PC-9 (cell line): Measurements from ENCODE around the gene IL2RA. TPM values are rescaled to one million over a fixed set of nuclear protein-coding genes. Genes with fewer than 3 reads are reported as not detected.

Experiments used
- BruUV-seq: library from RNA; stranded (reverse); fragments of 400-500 nt; replicated peaks from 2 replicates; lab custom pipeline; 2021; lab: Mats Ljungman, UMichigan
- CTCF ChIA-PET: fragments of 300-600 bp; sonication (Branson Sonifier 250); formaldehyde crosslinking; loops from one replicate; lab custom pipeline; 2022; ENCODE audit warnings: antibody characterized with exemption; lab: Charles Lee
- POLR2A ChIA-PET: fragments of 300-600 bp; sonication (Branson Sonifier 250); formaldehyde crosslinking; loops from one replicate; lab custom pipeline; 2022; ENCODE audit warnings: antibody characterized with exemption; ENCODE audit not compliant: unreplicated experiment; lab: Charles Lee
- DNase-seq, 2 experiments: peaks; one replicate each; pipeline versions ENCODE4 v3.0.0 to v3.0.0-alpha.2; 2015 to 2022; ENCODE audit warnings: mixed read lengths in 1 of 2
- H2AFZ ChIP-seq: fragments of 200-600 bp; sonication (generic); 2 replicates; pipeline ENCODE4 v1.8.1; 2017; ENCODE audit warnings: antibody characterized with exemption
- H3F3A ChIP-seq: fragments of 200-600 bp; sonication (generic); 2 replicates; pipeline ENCODE4 v1.8.1; 2017; ENCODE audit warnings: antibody characterized with exemption, mild to moderate bottlenecking, low read depth; ENCODE audit not compliant: insufficient read depth
- H3K27ac ChIP-seq: fragments of 200-600 bp; sonication (generic); 2 replicates; pipeline ENCODE4 v1.6.1; 2016; ENCODE audit warnings: mixed run types
- H3K27me3 ChIP-seq: fragments of 200-600 bp; sonication (generic); 2 replicates; pipeline ENCODE4 v1.6.1; 2016; ENCODE audit warnings: low read depth, mixed run types; ENCODE audit not compliant: insufficient read depth
- H3K36me3 ChIP-seq: fragments of 200-600 bp; sonication (generic); 2 replicates; pipeline ENCODE4 v1.6.1; 2016; ENCODE audit warnings: low read depth, mixed run types
- H3K4me1 ChIP-seq: fragments of 200-600 bp; sonication (generic); replicated peaks from 2 replicates; pipeline ENCODE4 v1.6.1; 2016; ENCODE audit warnings: mixed run types; ENCODE audit not compliant: insufficient read depth
- H3K4me2 ChIP-seq: fragments of 200-600 bp; sonication (generic); 2 replicates; pipeline ENCODE4 v1.6.1; 2017; ENCODE audit warnings: mixed run types
- H3K4me3 ChIP-seq: fragments of 200-600 bp; sonication (generic); 2 replicates; pipeline ENCODE4 v1.6.1; 2016; ENCODE audit warnings: mixed run types
- H3K79me2 ChIP-seq: fragments of 200-600 bp; sonication (generic); 2 replicates; pipeline ENCODE4 v1.6.1; 2017; ENCODE audit warnings: low read depth, mixed run types
- H3K9me2 ChIP-seq: fragments of 200-600 bp; sonication (generic); 2 replicates; pipeline ENCODE4 v1.8.1; 2017; ENCODE audit warnings: mild to moderate bottlenecking; ENCODE audit not compliant: insufficient read depth
- H3K9me3 ChIP-seq: fragments of 200-600 bp; sonication (generic); 2 replicates; pipeline ENCODE4 v1.8.1; 2016; ENCODE audit warnings: low read depth; ENCODE audit not compliant: insufficient read depth
- H4K20me1 ChIP-seq: fragments of 200-600 bp; sonication (generic); 2 replicates; pipeline ENCODE4 v1.8.1; 2017; ENCODE audit not compliant: insufficient read depth
- CTCF ChIP-seq: fragments of 200-600 bp; sonication (generic); conservative IDR thresholded peaks from 2 replicates; pipeline ENCODE4 v1.6.1; 2017; ENCODE audit warnings: mixed run types, antibody characterized with exemption, mild to moderate bottlenecking, moderate library complexity
- EZH2 ChIP-seq: fragments of 200-600 bp; sonication (generic); IDR thresholded peaks from 2 replicates; pipeline ENCODE4 v1.8.0; 2017; ENCODE audit warnings: antibody characterized with exemption, low read depth
- intact Hi-C: fragments of 100-400 bp; cut with micrococcal nuclease; formaldehyde crosslinking; loops from one replicate; pipeline ENCODE4 v1.10.0; 2022; ENCODE audit not compliant: unreplicated experiment
- total RNA-seq: library from RNA; stranded (reverse); gene quantifications from 2 replicates; pipeline ENCODE4 v1.2.3, GENCODE V29; 2021

IL2RA gene
- total RNA-seq, 1 experiment from 2014 or later = not detected

GRCh38 chr10:5968681-5969453 is 93.3 kb downstream of the IL2RA start:
- H3F3A ChIP-seq = no peaks in the 10 kb centered on the region

DNA sequence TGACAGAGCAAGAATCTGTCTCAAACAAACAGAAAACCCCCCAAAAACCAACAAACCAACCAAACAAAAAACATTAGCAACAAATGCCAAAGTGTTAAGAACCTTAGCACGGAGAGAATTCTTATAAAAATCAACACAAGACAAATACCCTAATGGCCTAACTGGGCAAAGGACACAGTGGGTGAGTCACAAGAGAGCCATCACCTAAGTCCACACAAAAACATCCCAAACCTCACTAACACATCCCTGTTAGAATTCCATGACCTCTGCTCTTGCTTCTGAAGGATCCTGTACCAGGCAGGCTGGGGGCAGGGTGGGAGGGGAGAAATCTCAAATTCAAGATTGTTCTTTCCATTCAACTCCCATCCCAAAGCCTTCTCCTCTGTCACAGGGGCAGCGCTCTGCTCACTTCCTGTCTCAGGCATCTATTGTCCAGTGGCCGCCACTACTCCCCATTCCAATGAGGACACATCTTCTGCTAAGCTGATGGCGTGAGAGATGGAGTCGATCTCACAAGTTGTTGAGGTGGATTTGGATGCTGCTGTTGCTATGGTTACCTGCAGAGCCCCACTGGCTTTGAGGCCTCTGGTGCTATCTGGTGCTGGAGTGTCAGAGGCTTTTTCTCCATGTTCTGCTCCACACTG is 94.0 kb downstream of the IL2RA start:
- BruUV-seq = no TSS peak
- Histone ChIP-seq H3K4me1 (peaks cover 13% of the 10 kb centered on the region; the same call in 1 of the 2 replicates), H2AFZ (no peak overlapping the region), H4K20me1 (no peaks in the 10 kb centered on the region), H3F3A (no peaks in the 10 kb centered on the region), H3K36me3 (no peaks in the 10 kb centered on the region), H3K4me2 (no peak overlapping the region), H3K79me2 (no peaks in the 10 kb centered on the region), H3K4me3 (no peak overlapping the region), H3K9me3 (no peaks in the 10 kb centered on the region), H3K27me3 (no peaks in the 10 kb centered on the region), H3K9me2 (no peaks in the 10 kb centered on the region), H3K27ac (no peak overlapping the region)
- ChIA-PET CTCF (no interaction called here), POLR2A (no interaction called here)
- no peak for TF ChIP-seq EZH2
- TF ChIP-seq CTCF = no peak
- DNase-seq = no peak
- intact Hi-C loops = no loop called here

More at GRCh38 chr10:5968681-5969453, 93.3 kb downstream of the IL2RA start:
- Histone ChIP-seq H3K27me3 (no peaks in the 10 kb centered on the region), H3K36me3 (no peaks in the 10 kb centered on the region), H3K9me2 (no peaks in the 10 kb centered on the region), H3K9me3 (no peaks in the 10 kb centered on the region), H3K4me1 (peaks cover 13% of the 10 kb centered on the region; the same call in 1 of the 2 replicates), H4K20me1 (no peaks in the 10 kb centered on the region), H3K4me2 (no peak overlapping the region), H3K79me2 (no peaks in the 10 kb centered on the region), H2AFZ (no peak overlapping the region), H3K4me3 (no peak overlapping the region), H3K27ac (no peak overlapping the region)
- TF ChIP-seq EZH2 (no peak), CTCF (no peak)
- POLR2A ChIA-PET = no interaction called here
- no peak for DNase-seq
- CTCF ChIA-PET = no interaction called here
- BruUV-seq = no TSS peak
- intact Hi-C loops = no loop called here

DNA sequence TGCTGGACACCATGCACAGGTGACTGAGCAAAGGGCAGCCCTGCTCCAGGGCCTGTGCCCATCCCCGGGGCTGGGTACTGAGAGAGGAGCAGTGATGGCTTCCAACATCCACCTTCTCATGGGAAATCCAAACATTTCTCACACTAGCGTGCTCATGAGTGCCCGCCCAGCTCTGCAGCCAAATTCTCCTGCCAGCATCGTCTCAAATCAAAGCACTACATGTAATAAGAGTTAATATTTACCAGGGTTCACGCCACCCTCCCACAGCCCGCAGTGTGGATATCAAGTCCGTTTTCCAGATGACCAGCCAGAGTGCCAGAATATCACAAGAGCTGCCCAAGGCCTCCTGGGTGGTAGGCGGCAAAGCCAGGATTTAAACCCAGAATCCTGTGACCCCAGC is 96.9 kb downstream of the IL2RA start:
- Histone ChIP-seq H4K20me1 (no peaks in the 10 kb centered on the region), H3K9me2 (no peaks in the 10 kb centered on the region), H3K4me2 (no peak overlapping the region), H3K36me3 (no peaks in the 10 kb centered on the region), H3K4me1 (no peaks in the 10 kb centered on the region), H3K27ac (no peak overlapping the region), H3F3A (no peaks in the 10 kb centered on the region), H3K79me2 (no peaks in the 10 kb centered on the region), H3K9me3 (no peaks in the 10 kb centered on the region), H3K4me3 (no peak overlapping the region), H3K27me3 (no peaks in the 10 kb centered on the region), H2AFZ (no peak overlapping the region)
- TF ChIP-seq CTCF = no peak
- no peak for TF ChIP-seq EZH2
- POLR2A ChIA-PET = no interaction called here
- intact Hi-C loops = no loop called here
- no peak for DNase-seq
- no TSS peak for BruUV-seq
- CTCF ChIA-PET = no interaction called here
